ENCODE measurements around the gene KIF1B.

GRCh38 chr1:10237157-10237539 lies 26.8 kb downstream of the KIF1B start:
- TF ChIP-seq REST (IDR thresholded peaks at IDR 0.05; ENCODE audit: low read depth) (no peak), RAD21 (IDR thresholded peaks at IDR 0.05; ENCODE audit: low read depth) (no peak), CREB1 (IDR thresholded peaks at IDR 0.05; ENCODE audit: low read depth) (no peak), TEAD4 (IDR thresholded peaks at IDR 0.05) (no peak), CEBPB (IDR thresholded peaks at IDR 0.05) (no peak), EP300 (IDR thresholded peaks at IDR 0.05; ENCODE audit: borderline replicate concordance) (no peak), MAX (IDR thresholded peaks at IDR 0.05) (no peak), TAF1 (IDR thresholded peaks at IDR 0.05; ENCODE audit: low read depth) (no peak), YY1 (IDR thresholded peaks at IDR 0.05; ENCODE audit: low read depth) (no peak), EGR1 (IDR thresholded peaks at IDR 0.05) (no peak), TCF12 (IDR thresholded peaks at IDR 0.05; ENCODE audit: low read depth) (no peak), FOXM1 (IDR thresholded peaks at IDR 0.05; ENCODE audit: borderline replicate concordance, low read depth) (no peak), USF1 (IDR thresholded peaks at IDR 0.05) (no peak)

All from Ishikawa (cell line).